Measurements from ENCODE around the gene GALNT13.

GRCh38 chr2:154289870-154290269, 418.1 kb downstream of the GALNT13 start:
- TF ChIP-seq CTCF (conservative IDR thresholded peaks at IDR 0.05; ENCODE audit: low read length) (no peak), EZH2phosphoT487 (IDR thresholded peaks at IDR 0.05; ENCODE audit: borderline replicate concordance) (no peak)
